Measurements from ENCODE around the gene C2orf92. TPM values are rescaled to one million over a fixed set of nuclear protein-coding genes. Genes with fewer than 3 reads are reported as not detected.
"Not testable (repeated sequence)": the region's sequence is repeated elsewhere in the genome, so short reads cannot be mapped to it uniquely, and the experiment has no call there.

Gene C2orf92
- total RNA-seq, result 14.4 TPM
- long read RNA-seq, partial matches to known transcripts, result 0 of 1 reads
- long read RNA-seq, other reads (novel, unspliced or antisense), result 1 of 1 reads

- no peak within 1 kb of the TSS for H3K4me3 ChIP-seq
- no peak for DNase-seq
- H3K4me1 ChIP-seq, result peaks cover 4% of the 10 kb centered on the region
- H3K27me3 ChIP-seq, result no peaks in the 10 kb centered on the region
- no peaks in the 10 kb centered on the region for H3K36me3 ChIP-seq
- intact Hi-C loops (cut with DNase I), result no loop called here
- TF ChIP-seq, protein P1, sequence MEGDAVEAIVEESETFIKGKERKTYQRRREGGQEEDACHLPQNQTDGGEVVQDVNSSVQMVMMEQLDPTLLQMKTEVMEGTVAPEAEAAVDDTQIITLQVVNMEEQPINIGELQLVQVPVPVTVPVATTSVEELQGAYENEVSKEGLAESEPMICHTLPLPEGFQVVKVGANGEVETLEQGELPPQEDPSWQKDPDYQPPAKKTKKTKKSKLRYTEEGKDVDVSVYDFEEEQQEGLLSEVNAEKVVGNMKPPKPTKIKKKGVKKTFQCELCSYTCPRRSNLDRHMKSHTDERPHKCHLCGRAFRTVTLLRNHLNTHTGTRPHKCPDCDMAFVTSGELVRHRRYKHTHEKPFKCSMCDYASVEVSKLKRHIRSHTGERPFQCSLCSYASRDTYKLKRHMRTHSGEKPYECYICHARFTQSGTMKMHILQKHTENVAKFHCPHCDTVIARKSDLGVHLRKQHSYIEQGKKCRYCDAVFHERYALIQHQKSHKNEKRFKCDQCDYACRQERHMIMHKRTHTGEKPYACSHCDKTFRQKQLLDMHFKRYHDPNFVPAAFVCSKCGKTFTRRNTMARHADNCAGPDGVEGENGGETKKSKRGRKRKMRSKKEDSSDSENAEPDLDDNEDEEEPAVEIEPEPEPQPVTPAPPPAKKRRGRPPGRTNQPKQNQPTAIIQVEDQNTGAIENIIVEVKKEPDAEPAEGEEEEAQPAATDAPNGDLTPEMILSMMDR (IDR thresholded peaks at IDR 0.05), result no peak
- H3K27ac ChIP-seq, result no peak within 1 kb of the TSS
- no peak for ATAC-seq
- H3K9me3 ChIP-seq, result no peaks in the 10 kb centered on the region
Measured at GRCh38 chr2:97669448-97669847, at the start of gene C2orf92. Gene C2orf92 (plus strand): TSS chr2:97669713. CDS start chr2:97669789, 76 bp downstream.

DNA sequence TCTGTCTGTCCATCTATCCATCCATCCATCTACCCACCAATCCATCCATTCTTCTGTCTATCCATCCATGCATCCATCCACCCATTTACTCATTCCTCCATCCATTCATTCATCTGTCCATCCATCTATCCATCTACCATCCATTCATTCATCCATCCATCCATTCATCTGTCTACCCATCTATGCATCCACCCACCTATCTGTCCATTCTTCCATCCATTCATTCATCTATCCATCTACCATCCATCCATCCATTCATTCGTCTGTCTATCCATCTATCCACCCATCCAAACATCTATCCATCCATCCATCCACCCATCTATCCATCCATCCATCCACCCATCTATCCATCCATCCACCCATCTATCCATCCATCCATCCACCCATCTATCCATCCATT lies 49.0 kb upstream of the C2orf92 start:
- H3K27ac ChIP-seq; H3K27me3 ChIP-seq; H3K4me1 ChIP-seq; ATAC-seq; DNase-seq; H3K9me3 ChIP-seq; H3K36me3 ChIP-seq; H3K4me3 ChIP-seq; intact Hi-C loops (cut with DNase I): not testable (repeated sequence)

GRCh38 chr2:97622976-97623375 lies 46.5 kb upstream of the C2orf92 start:
- DNase-seq; H3K9me3 ChIP-seq; H3K36me3 ChIP-seq; H3K4me3 ChIP-seq; H3K27me3 ChIP-seq; H3K4me1 ChIP-seq; H3K27ac ChIP-seq; intact Hi-C loops (cut with DNase I); ATAC-seq: not testable (repeated sequence)

- ATAC-seq, result not testable (repeated sequence)
Measured at GRCh38 chr2:97625354-97626048, 44.0 kb upstream of the C2orf92 start.

DNA sequence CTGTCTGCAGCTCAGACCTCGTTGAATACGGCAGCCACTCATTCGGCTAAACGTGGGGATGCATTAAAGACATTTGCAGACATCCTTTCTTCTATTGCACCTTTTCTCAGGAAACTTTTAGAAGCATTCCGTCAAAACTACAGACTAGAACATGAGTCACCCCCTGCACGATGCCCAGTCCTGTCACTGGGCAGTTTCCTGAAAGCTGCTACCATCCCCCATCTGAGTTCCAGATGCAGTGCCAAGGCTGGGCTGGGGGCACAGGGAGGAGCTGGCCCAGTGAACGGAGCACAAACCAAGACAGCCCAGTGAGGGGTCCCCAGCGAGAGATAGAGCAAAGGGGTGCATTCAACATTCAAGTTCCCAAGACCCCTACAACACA lies 43.5 kb upstream of the C2orf92 start:
- DNase-seq; H3K27ac ChIP-seq; H3K9me3 ChIP-seq; H3K4me3 ChIP-seq; H3K4me1 ChIP-seq; H3K27me3 ChIP-seq; intact Hi-C loops (cut with DNase I); H3K36me3 ChIP-seq; ATAC-seq: not testable (repeated sequence)

More at GRCh38 chr2:97625354-97626048, 44.0 kb upstream of the C2orf92 start:
- H3K4me1 ChIP-seq; DNase-seq; H3K27me3 ChIP-seq; H3K36me3 ChIP-seq; intact Hi-C loops (cut with DNase I); H3K27ac ChIP-seq; H3K9me3 ChIP-seq; H3K4me3 ChIP-seq: not testable (repeated sequence)

DNA sequence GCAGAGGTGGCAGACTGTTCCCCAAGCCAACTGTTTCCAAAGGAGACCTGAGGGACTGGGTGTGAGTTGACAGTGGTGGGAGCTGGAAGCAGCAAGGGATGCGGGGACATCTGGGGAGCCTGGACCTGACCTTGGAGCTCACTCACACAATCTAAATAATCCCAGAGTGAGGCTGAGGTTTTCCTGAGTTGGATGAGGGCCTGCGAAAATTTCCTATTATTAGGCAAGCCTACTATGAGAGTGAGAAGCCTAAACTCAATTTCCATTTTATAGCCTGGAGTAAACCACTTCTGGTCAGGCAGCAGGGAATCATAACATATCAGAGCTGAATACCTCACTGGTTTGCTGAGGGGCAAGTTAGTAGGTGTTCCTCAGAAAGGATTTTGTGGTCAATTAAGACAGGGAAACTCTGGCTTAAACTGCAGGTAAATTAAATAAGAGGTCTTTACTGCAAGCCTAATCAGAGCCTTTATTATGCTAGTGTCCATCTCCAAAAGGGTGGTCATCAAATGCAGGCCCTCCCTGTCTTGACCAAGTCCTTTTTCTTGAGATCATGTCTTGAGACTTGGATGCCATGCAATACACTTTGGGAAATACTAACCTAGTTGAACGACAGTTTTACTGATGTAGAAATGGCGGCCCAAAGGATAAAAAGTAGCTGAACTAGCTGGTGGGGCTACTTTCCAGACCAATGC lies 25.3 kb upstream of the C2orf92 start:
- Histone ChIP-seq H3K36me3 (peaks cover 23% of the 10 kb centered on the region), H3K27me3 (no peaks in the 10 kb centered on the region), H3K9me3 (no peaks in the 10 kb centered on the region), H3K4me1 (peaks cover 16% of the 10 kb centered on the region), H3K27ac (peak overlapping the region; percentile 98), H3K4me3 (no peak overlapping the region)
- intact Hi-C loops (cut with DNase I), result no loop called here
- DNase-seq (no peak), ATAC-seq (no peak)
- TF ChIP-seq, protein P1 (IDR thresholded peaks at IDR 0.05), result no peak

DNA sequence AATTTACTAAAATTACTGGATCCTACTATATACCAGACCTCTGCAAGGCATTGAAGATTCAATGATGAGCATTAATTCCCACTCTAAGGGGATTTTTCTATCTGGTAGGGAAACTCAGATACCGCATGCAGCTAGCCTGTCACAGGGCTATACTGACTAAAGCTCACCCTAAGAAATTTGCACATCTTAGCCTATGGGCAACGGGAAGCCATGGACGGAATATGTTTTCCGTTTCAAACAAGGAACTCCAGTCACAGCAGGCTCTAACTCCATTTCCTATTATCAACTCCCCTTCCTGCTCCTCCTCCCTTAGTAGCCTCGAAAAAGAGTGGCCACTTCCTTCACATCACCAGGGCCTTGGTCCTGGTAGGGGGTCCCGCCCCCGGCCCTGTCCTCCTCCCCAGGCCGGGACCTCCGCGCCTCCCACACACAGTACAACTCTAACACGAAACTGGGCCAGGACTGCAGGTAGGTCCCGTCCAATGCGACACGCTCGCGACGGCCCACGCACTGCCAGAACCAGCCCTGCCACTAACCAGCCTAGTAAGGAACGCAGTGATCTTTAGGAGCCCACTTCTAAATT lies 24.3 kb upstream of the C2orf92 start:
- peaks cover 25% of the 10 kb centered on the region for H3K36me3 ChIP-seq
- intact Hi-C loops (cut with DNase I), result no loop called here
- ATAC-seq (peak; percentile 72), DNase-seq (peak; percentile 86)
- TF ChIP-seq, protein P1 (IDR thresholded peaks at IDR 0.05), result no peak
- H3K4me3 ChIP-seq, result peak overlapping the region; percentile 99
- peaks cover 16% of the 10 kb centered on the region for H3K4me1 ChIP-seq
- H3K27ac ChIP-seq, result peak overlapping the region; percentile 98
- no peaks in the 10 kb centered on the region for H3K9me3 ChIP-seq
- H3K27me3 ChIP-seq, result no peaks in the 10 kb centered on the region

Measured in upper lobe of right lung (tissue), 1 donor.